ENCODE measurements around the gene BMERB1.

DNA sequence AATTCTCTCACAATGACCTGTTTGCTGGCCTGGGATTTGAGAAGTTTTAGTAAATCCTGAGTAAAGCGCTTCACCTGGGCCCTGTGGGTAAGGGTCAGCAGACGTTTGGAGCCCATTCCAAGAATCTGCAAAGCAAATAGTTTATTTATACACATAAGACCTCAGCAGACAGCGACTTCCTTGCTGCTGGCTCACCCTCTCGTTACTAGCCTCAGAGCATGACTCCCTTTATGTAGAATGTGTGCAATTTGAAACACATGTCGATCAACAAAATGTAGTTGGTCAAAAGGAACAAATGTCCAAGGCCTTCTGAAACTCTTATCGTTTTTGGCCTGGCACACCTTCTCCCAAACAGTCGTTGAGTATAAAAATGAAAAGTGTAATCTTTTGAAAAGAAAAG is 177.2 kb downstream of the BMERB1 start:
- no peak for TF ChIP-seq GATA2 (IDR thresholded peaks at IDR 0.05; ENCODE audit: low read depth, low read length)
- no peak for TF ChIP-seq GATA3 (IDR thresholded peaks at IDR 0.05; ENCODE audit: low read depth, low read length)

Data from SH-SY5Y (cell line).